GM23338 (cell line): ENCODE results near the gene AFF3. TPM values are rescaled to one million over a fixed set of nuclear protein-coding genes. Genes with fewer than 3 reads are reported as not detected.

ENCODE experiments used
- ATAC-seq: fragments of 200-7000 bp; cut with Tn5 transposase; 3 replicates; pipeline ENCODE4 v1.9.1; 2020
- DNase-seq: peaks from one replicate; pipeline ENCODE4 v3.0.0-alpha.2; 2015; ENCODE audit warnings: low spot score
- H2AFZ ChIP-seq: fragments of 200-600 bp; sonication (generic); 2 replicates; pipeline ENCODE4 v1.8.0; 2016; ENCODE audit warnings: antibody characterized with exemption, mild to moderate bottlenecking, moderate library complexity
- H3F3A ChIP-seq: fragments of 200-600 bp; sonication (generic); replicated peaks from 2 replicates; pipeline ENCODE4 v1.8.0; 2017; ENCODE audit warnings: antibody characterized with exemption, mixed run types, low read depth
- H3K27ac ChIP-seq: fragments of 200-600 bp; sonication (generic); 2 replicates; pipeline ENCODE4 v1.6.1; 2016; ENCODE audit warnings: low read depth
- H3K27me3 ChIP-seq: fragments of 200-600 bp; sonication (generic); 2 replicates; pipeline ENCODE4 v1.8.0; 2016; ENCODE audit warnings: mild to moderate bottlenecking, mixed run types, moderate library complexity; ENCODE audit not compliant: insufficient read depth
- H3K36me3 ChIP-seq: fragments of 200-600 bp; sonication (generic); 2 replicates; pipeline ENCODE4 v1.8.0; 2016; ENCODE audit warnings: mild to moderate bottlenecking; ENCODE audit not compliant: insufficient read depth
- H3K4me1 ChIP-seq: fragments of 200-600 bp; sonication (generic); 2 replicates; pipeline ENCODE4 v1.8.0; 2016; ENCODE audit warnings: mild to moderate bottlenecking, moderate library complexity; ENCODE audit not compliant: insufficient read depth
- H3K4me2 ChIP-seq: fragments of 200-600 bp; sonication (generic); 2 replicates; pipeline ENCODE4 v1.7.1; 2017; ENCODE audit warnings: mixed run types
- H3K4me3 ChIP-seq: fragments of 200-600 bp; sonication (generic); 2 replicates; pipeline ENCODE4 v1.6.1; 2016; ENCODE audit warnings: mixed run types
- H3K79me2 ChIP-seq: fragments of 200-600 bp; sonication (generic); replicated peaks from 2 replicates; pipeline ENCODE4 v1.8.0; 2017; ENCODE audit warnings: mild to moderate bottlenecking; ENCODE audit not compliant: insufficient read depth
- H3K9me2 ChIP-seq: fragments of 200-600 bp; sonication (generic); 2 replicates; pipeline ENCODE4 v1.8.0; 2017; ENCODE audit not compliant: insufficient read depth
- H4K20me1 ChIP-seq: fragments of 200-600 bp; sonication (generic); replicated peaks from 2 replicates; pipeline ENCODE4 v1.8.0; 2017; ENCODE audit warnings: mild to moderate bottlenecking; ENCODE audit not compliant: insufficient read depth
- H3K27ac Mint-ChIP-seq: 2 replicates; pipeline ENCODE4 v1.8.0; 2020; ENCODE audit warnings: inconsistent platforms, mild to moderate bottlenecking, moderate library complexity, mixed read lengths
- H3K27me3 Mint-ChIP-seq: 3 replicates; pipeline ENCODE4 v1.8.0; 2022; ENCODE audit warnings: low read depth, mild to moderate bottlenecking, moderate library complexity, mixed read lengths, inconsistent platforms; ENCODE audit not compliant: insufficient read depth, poor library complexity
- H3K36me3 Mint-ChIP-seq: 3 replicates; pipeline ENCODE4 v1.8.0; 2021; ENCODE audit warnings: low read depth, mild to moderate bottlenecking, inconsistent platforms, moderate library complexity, mixed read lengths
- H3K4me1 Mint-ChIP-seq: 3 replicates; pipeline ENCODE4 v1.8.0; 2020; ENCODE audit warnings: mild to moderate bottlenecking, inconsistent platforms, mixed read lengths
- H3K4me3 Mint-ChIP-seq: 3 replicates; pipeline ENCODE4 v1.8.0; 2021; ENCODE audit warnings: moderate library complexity, mild to moderate bottlenecking, inconsistent platforms, mixed read lengths
- H3K9me3 Mint-ChIP-seq: 3 replicates; pipeline ENCODE4 v1.8.0; 2020; ENCODE audit warnings: moderate library complexity, mild to moderate bottlenecking, inconsistent platforms, mixed read lengths
- CREB1 ChIP-seq: fragments of 250-450 bp; sonication (Bioruptor Pico); IDR thresholded peaks from 2 replicates; pipeline ENCODE4 v1.5.0; 2020; ENCODE audit warnings: low read depth, mild to moderate bottlenecking, moderate library complexity
- CTCF ChIP-seq, 2 experiments: fragments of 200-600 bp in 1 of 2; sonication (generic) in 1 of 2; conservative IDR thresholded peaks; 2 replicates each; pipeline versions ENCODE4 v1.5.1 to v1.6.1; 2016 to 2017; ENCODE audit warnings: antibody characterized with exemption in 2 of 2, low read depth in 2 of 2, mild to moderate bottlenecking in 2 of 2, moderate library complexity in 1 of 2
- EZH2 ChIP-seq: fragments of 200-600 bp; sonication (generic); IDR thresholded peaks from one replicate; pipeline ENCODE4 v1.8.0; 2017; ENCODE audit warnings: antibody characterized with exemption, mild to moderate bottlenecking, low read depth; ENCODE audit not compliant: unreplicated experiment
- EZH2phosphoT487 ChIP-seq: fragments of 200-600 bp; sonication (generic); IDR thresholded peaks from one replicate; pipeline ENCODE4 v1.8.1; 2018; ENCODE audit warnings: antibody characterized with exemption; ENCODE audit not compliant: unreplicated experiment
- JUNB ChIP-seq: IDR thresholded peaks from one replicate; pipeline ENCODE4 v1.6.1; 2016; ENCODE audit warnings: antibody characterized with exemption; ENCODE audit not compliant: unreplicated experiment
- NANOG ChIP-seq: IDR thresholded peaks from 2 replicates; pipeline ENCODE4 v1.6.1; 2016; ENCODE audit warnings: antibody characterized with exemption, borderline replicate concordance
- POLR2AphosphoS5 ChIP-seq: IDR thresholded peaks from 2 replicates; pipeline ENCODE4 v1.6.1; 2016; ENCODE audit warnings: antibody characterized with exemption, low read depth
- REST ChIP-seq: IDR thresholded peaks from one replicate; pipeline ENCODE4 v1.6.1; 2018; ENCODE audit warnings: antibody characterized with exemption; ENCODE audit not compliant: unreplicated experiment
- STAT1 ChIP-seq: IDR thresholded peaks from one replicate; pipeline ENCODE4 v1.6.1; 2016; ENCODE audit warnings: antibody characterized with exemption; ENCODE audit not compliant: unreplicated experiment
- ZNF114 ChIP-seq: fragments of 250-450 bp; sonication (Bioruptor Pico); IDR thresholded peaks from 2 replicates; pipeline ENCODE4 v1.5.0; 2020; ENCODE audit warnings: mild to moderate bottlenecking, moderate library complexity
- ZNF331 ChIP-seq: fragments of 250-450 bp; sonication (Bioruptor Pico); IDR thresholded peaks from 2 replicates; pipeline ENCODE4 v1.5.0; 2020; ENCODE audit warnings: low read depth, mild to moderate bottlenecking, moderate library complexity
- polyA plus RNA-seq: library from polyadenylated mRNA; unstranded; fragments of >200 nt; fragmentation: Nextera tagmentation; extraction: Ambion mirVana; gene quantifications from 2 replicates; pipeline ENCODE4 v1.2.1, GENCODE V29; 2016
- total RNA-seq: library from RNA; depleted of rRNA; stranded (reverse); fragments of >200 nt; shearing (Covaris generic); gene quantifications from 2 replicates; pipeline ENCODE4 v1.2.3, GENCODE V29; 2014
- TF ChIP-seq, protein P1 (sequence below): IDR thresholded peaks from 2 replicates; pipeline ENCODE4 v1.6.1; 2016; ENCODE audit warnings: antibody characterized with exemption
- TF ChIP-seq, protein P2 (sequence below): fragments of 250-450 bp; sonication (Bioruptor Pico); IDR thresholded peaks from 2 replicates; pipeline ENCODE4 v1.5.0; 2020; ENCODE audit warnings: mild to moderate bottlenecking, moderate library complexity

Gene AFF3
- total and polyA plus RNA-seq, 2 experiments from 2014 or later = 0.73 to 1.4 TPM

- peaks cover 5% of the 10 kb centered on the region; the same call in 1 of the 2 replicates for H3K9me2 ChIP-seq
Observed at GRCh38 chr2:99672766-99673350, 469.5 kb downstream of the AFF3 start.

More at GRCh38 chr2:99672766-99673350, 469.5 kb downstream of the AFF3 start:
- Mint-ChIP-seq H3K27ac (no peak overlapping the region), H3K27me3 (no peaks in the 10 kb centered on the region), H3K4me3 (no peak overlapping the region), H3K36me3 (no peaks in the 10 kb centered on the region; the same call in 2 of the 3 replicates), H3K9me3 (peaks cover 4% of the 10 kb centered on the region; the same call in 1 of the 3 replicates), H3K4me1 (peaks cover 4% of the 10 kb centered on the region; the same call in 2 of the 3 replicates)
- DNase-seq (no peak), ATAC-seq (no peak)
- H3F3A ChIP-seq = no peaks in the 10 kb centered on the region
- H3K4me2 ChIP-seq = no peak overlapping the region
- H4K20me1 ChIP-seq = no peaks in the 10 kb centered on the region
- no peak overlapping the region for H3K4me3 ChIP-seq
- TF ChIP-seq CTCF (conservative IDR thresholded peaks at IDR 0.05; ENCODE audit: low read depth in 2 of 2) (no peak), POLR2AphosphoS5 (no peak), CREB1 (CRISPR knock-in tag) (no peak), ZNF331 (CRISPR knock-in tag) (no peak), EZH2phosphoT487 (no peak), REST (no peak), JUNB (no peak), STAT1 (no peak), NANOG (no peak), ZNF114 (CRISPR knock-in tag) (no peak), EZH2 (no peak)
- TF ChIP-seq, protein P1, sequence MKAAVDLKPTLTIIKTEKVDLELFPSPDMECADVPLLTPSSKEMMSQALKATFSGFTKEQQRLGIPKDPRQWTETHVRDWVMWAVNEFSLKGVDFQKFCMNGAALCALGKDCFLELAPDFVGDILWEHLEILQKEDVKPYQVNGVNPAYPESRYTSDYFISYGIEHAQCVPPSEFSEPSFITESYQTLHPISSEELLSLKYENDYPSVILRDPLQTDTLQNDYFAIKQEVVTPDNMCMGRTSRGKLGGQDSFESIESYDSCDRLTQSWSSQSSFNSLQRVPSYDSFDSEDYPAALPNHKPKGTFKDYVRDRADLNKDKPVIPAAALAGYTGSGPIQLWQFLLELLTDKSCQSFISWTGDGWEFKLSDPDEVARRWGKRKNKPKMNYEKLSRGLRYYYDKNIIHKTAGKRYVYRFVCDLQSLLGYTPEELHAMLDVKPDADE = no peak
- TF ChIP-seq, protein P2, sequence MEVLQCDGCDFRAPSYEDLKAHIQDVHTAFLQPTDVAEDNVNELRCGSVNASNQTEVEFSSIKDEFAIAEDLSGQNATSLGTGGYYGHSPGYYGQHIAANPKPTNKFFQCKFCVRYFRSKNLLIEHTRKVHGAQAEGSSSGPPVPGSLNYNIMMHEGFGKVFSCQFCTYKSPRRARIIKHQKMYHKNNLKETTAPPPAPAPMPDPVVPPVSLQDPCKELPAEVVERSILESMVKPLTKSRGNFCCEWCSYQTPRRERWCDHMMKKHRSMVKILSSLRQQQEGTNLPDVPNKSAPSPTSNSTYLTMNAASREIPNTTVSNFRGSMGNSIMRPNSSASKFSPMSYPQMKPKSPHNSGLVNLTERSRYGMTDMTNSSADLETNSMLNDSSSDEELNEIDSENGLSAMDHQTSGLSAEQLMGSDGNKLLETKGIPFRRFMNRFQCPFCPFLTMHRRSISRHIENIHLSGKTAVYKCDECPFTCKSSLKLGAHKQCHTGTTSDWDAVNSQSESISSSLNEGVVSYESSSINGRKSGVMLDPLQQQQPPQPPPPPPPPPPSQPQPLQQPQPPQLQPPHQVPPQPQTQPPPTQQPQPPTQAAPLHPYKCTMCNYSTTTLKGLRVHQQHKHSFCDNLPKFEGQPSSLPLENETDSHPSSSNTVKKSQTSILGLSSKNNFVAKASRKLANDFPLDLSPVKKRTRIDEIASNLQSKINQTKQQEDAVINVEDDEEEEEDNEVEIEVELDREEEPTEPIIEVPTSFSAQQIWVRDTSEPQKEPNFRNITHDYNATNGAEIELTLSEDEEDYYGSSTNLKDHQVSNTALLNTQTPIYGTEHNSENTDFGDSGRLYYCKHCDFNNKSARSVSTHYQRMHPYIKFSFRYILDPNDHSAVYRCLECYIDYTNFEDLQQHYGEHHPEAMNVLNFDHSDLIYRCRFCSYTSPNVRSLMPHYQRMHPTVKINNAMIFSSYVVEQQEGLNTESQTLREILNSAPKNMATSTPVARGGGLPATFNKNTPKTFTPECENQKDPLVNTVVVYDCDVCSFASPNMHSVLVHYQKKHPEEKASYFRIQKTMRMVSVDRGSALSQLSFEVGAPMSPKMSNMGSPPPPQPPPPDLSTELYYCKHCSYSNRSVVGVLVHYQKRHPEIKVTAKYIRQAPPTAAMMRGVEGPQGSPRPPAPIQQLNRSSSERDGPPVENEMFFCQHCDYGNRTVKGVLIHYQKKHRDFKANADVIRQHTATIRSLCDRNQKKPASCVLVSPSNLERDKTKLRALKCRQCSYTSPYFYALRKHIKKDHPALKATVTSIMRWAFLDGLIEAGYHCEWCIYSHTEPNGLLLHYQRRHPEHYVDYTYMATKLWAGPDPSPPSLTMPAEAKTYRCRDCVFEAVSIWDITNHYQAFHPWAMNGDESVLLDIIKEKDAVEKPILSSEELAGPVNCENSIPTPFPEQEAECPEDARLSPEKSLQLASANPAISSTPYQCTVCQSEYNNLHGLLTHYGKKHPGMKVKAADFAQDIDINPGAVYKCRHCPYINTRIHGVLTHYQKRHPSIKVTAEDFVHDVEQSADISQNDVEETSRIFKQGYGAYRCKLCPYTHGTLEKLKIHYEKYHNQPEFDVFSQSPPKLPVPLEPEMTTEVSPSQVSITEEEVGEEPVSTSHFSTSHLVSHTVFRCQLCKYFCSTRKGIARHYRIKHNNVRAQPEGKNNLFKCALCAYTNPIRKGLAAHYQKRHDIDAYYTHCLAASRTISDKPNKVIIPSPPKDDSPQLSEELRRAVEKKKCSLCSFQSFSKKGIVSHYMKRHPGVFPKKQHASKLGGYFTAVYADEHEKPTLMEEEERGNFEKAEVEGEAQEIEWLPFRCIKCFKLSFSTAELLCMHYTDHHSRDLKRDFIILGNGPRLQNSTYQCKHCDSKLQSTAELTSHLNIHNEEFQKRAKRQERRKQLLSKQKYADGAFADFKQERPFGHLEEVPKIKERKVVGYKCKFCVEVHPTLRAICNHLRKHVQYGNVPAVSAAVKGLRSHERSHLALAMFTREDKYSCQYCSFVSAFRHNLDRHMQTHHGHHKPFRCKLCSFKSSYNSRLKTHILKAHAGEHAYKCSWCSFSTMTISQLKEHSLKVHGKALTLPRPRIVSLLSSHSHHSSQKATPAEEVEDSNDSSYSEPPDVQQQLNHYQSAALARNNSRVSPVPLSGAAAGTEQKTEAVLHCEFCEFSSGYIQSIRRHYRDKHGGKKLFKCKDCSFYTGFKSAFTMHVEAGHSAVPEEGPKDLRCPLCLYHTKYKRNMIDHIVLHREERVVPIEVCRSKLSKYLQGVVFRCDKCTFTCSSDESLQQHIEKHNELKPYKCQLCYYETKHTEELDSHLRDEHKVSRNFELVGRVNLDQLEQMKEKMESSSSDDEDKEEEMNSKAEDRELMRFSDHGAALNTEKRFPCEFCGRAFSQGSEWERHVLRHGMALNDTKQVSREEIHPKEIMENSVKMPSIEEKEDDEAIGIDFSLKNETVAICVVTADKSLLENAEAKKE = no peak
- no peaks in the 10 kb centered on the region for H3K27me3 ChIP-seq
- H3K4me1 ChIP-seq = no peaks in the 10 kb centered on the region
- no peak overlapping the region for H3K27ac ChIP-seq
- H3K79me2 ChIP-seq = no peaks in the 10 kb centered on the region
- H2AFZ ChIP-seq = no peak overlapping the region
- H3K36me3 ChIP-seq = no peaks in the 10 kb centered on the region
